Raji (cell line): ENCODE data around the gene NUP42.

ENCODE experiments used
- POLR2A ChIP-seq: IDR thresholded peaks from 2 replicates; pipeline ENCODE4 v1.6.1; 2011; ENCODE audit warnings: low read depth, low read length, control low read depth; ENCODE audit not compliant: insufficient read depth

The NUP42 gene

GRCh38 chr7:23181684-23182553, at the start of gene NUP42:
NUP42 (plus strand) TSS chr7:23182048; CDS start chr7:23182086, 38 bp downstream.
- TF ChIP-seq POLR2A = peak; percentile 97

GRCh38 chr7:23133797-23134196, 48.1 kb upstream of the NUP42 start:
- no peak for TF ChIP-seq POLR2A

- no peak for TF ChIP-seq POLR2A
Measured at GRCh38 chr7:23135755-23136154, 46.1 kb upstream of the NUP42 start.

GRCh38 chr7:23136216-23136615, 45.6 kb upstream of the NUP42 start:
- TF ChIP-seq POLR2A = no peak

GRCh38 chr7:23157679-23158078, 24.2 kb upstream of the NUP42 start:
- no peak for TF ChIP-seq POLR2A

GRCh38 chr7:23158546-23158945, 23.3 kb upstream of the NUP42 start:
- TF ChIP-seq POLR2A = no peak

GRCh38 chr7:23161482-23161881, 20.4 kb upstream of the NUP42 start:
- no peak for TF ChIP-seq POLR2A

- TF ChIP-seq POLR2A = no peak
Measured at GRCh38 chr7:23164846-23165245, 17.0 kb upstream of the NUP42 start.

GRCh38 chr7:23165316-23165715, 16.5 kb upstream of the NUP42 start:
- TF ChIP-seq POLR2A = no peak

GRCh38 chr7:23167691-23168090, 14.2 kb upstream of the NUP42 start:
- no peak for TF ChIP-seq POLR2A

- no peak for TF ChIP-seq POLR2A
Measured at GRCh38 chr7:23168111-23168885, 13.6 kb upstream of the NUP42 start.

GRCh38 chr7:23175938-23176337, 5.9 kb upstream of the NUP42 start:
- TF ChIP-seq POLR2A = no peak

- no peak for TF ChIP-seq POLR2A
Measured at GRCh38 chr7:23183279-23184012, 1.6 kb downstream of the NUP42 start.

- TF ChIP-seq POLR2A = no peak
Measured at GRCh38 chr7:23184291-23184690, 2.4 kb downstream of the NUP42 start.

- TF ChIP-seq POLR2A = no peak
Measured at GRCh38 chr7:23184709-23185359, 3.0 kb downstream of the NUP42 start.
